ENCODE results near the gene SMIM10L2A. TPM values are rescaled to one million over a fixed set of nuclear protein-coding genes. Genes with fewer than 3 reads are reported as not detected.

The SMIM10L2A gene
- total and polyA plus RNA-seq, 10 of the 15 experiments (the other 5 are each of a cell fraction or from before 2014, with no cell fraction given) = 0.02 to 0.05 (median 0.03) TPM; not detected in 7

- in situ Hi-C loops (cut with MboI) = no loop called here
Observed at GRCh38 chrX:135373357-135373756, 48.4 kb upstream of the SMIM10L2A start.

GRCh38 chrX:135382260-135382659 lies 39.5 kb upstream of the SMIM10L2A start:
- 0% methylated on average over 1 of the region's 1 CpG for WGBS (ENCODE audit: insufficient coverage, insufficient replicate concordance, low lambda C conversion rate, missing lambda C conversion rate)
- no peak for DNase-seq (ENCODE audit: low read depth, low spot score)
- BruUV-seq (replicated peaks) = no TSS peak
- ChIA-PET CTCF (no interaction called here), RAD21 (ENCODE audit: unreplicated experiment) (no interaction called here), POLR2A (no interaction called here), SMC1A (ENCODE audit: uncharacterized antibody, unreplicated experiment) (no interaction called here)
- no peak overlapping the region for H3K27ac ChIP-seq (ENCODE audit: control insufficient read depth, insufficient read depth)
- H4K20me1 ChIP-seq (ENCODE audit: control insufficient read depth, insufficient read depth) = no peaks in the 10 kb centered on the region
- FAIRE-seq = no peak
- H2AFZ ChIP-seq (ENCODE audit: control insufficient read depth, low read depth, low read length) = no peak overlapping the region
- no peak for ATAC-seq
- H3K79me2 ChIP-seq (ENCODE audit: control insufficient read depth, insufficient read depth, low read length) = no peaks in the 10 kb centered on the region
- H3K4me3 ChIP-seq = no peak overlapping the region
- H3K4me2 ChIP-seq (ENCODE audit: control insufficient read depth, insufficient read depth) = no peak overlapping the region
- H3K27me3 ChIP-seq (replicated peaks in 1 of 2; ENCODE audit: control insufficient read depth in 2 of 2, insufficient read depth in 2 of 2, low read length in 1 of 2) = no peaks in the 10 kb centered on the region
- H3K9me3 ChIP-seq (replicated peaks; ENCODE audit: control insufficient read depth, insufficient read depth, low read length) = no peaks in the 10 kb centered on the region
- intact Hi-C loops (cut with micrococcal nuclease; ENCODE audit: unreplicated experiment) (no loop called here), in situ Hi-C loops (cut with MboI) (no loop called here)
- no peak overlapping the region for H3K9ac ChIP-seq (ENCODE audit: control insufficient read depth, insufficient read depth, low read length)
- no peaks in the 10 kb centered on the region for H3K4me1 ChIP-seq (ENCODE audit: control insufficient read depth, insufficient read depth, low read length)
- H3K36me3 ChIP-seq (ENCODE audit: control insufficient read depth in 2 of 2, insufficient read depth in 2 of 2, low read length in 1 of 2) = no peaks in the 10 kb centered on the region
- TF ChIP-seq USF2 (IDR thresholded peaks at IDR 0.05; ENCODE audit: borderline replicate concordance, low read depth, low read length) = no peak
- no peak for TF ChIP-seq BMI1 (IDR thresholded peaks at IDR 0.05; ENCODE audit: borderline replicate concordance)
- TF ChIP-seq MEF2A (IDR thresholded peaks at IDR 0.05; ENCODE audit: insufficient read depth, low read depth, low read length) = no peak
- TF ChIP-seq ESRRA (IDR thresholded peaks at IDR 0.05; ENCODE audit: low read length) = no peak
- TF ChIP-seq ZBTB4 (CRISPR knock-in tag; IDR thresholded peaks at IDR 0.05) = no peak
- TF ChIP-seq IKZF1 (conservative IDR thresholded peaks at IDR 0.05) = no peak
- no peak for TF ChIP-seq ZNF622 (IDR thresholded peaks at IDR 0.05)
- TF ChIP-seq GATAD2B (conservative IDR thresholded peaks at IDR 0.05; ENCODE audit: low read depth) = no peak

More at GRCh38 chrX:135373357-135373756, 48.4 kb upstream of the SMIM10L2A start:
- no peaks in the 10 kb centered on the region for H3K27me3 ChIP-seq (replicated peaks in 1 of 2; ENCODE audit: control insufficient read depth in 2 of 2, insufficient read depth in 2 of 2, low read length in 1 of 2)
- no peak for TF ChIP-seq HSF1 (IDR thresholded peaks at IDR 0.05; ENCODE audit: low read depth, low read length)
- TF ChIP-seq POLR2AphosphoS2 (IDR thresholded peaks at IDR 0.05; ENCODE audit: low read depth, low read length) = no peak
- no peak for TF ChIP-seq IKZF2 (IDR thresholded peaks at IDR 0.05)
- TF ChIP-seq TARDBP (IDR thresholded peaks at IDR 0.05; ENCODE audit: borderline replicate concordance) = no peak
- no peak overlapping the region for H3K9ac ChIP-seq (ENCODE audit: control insufficient read depth, insufficient read depth, low read length)
- H3K4me2 ChIP-seq (ENCODE audit: control insufficient read depth, insufficient read depth) = no peak overlapping the region
- no peaks in the 10 kb centered on the region; the same call in 2 of the 3 replicates for H3K9me3 ChIP-seq (replicated peaks; ENCODE audit: control insufficient read depth, insufficient read depth, low read length)
- no peak for FAIRE-seq
- no TSS peak for BruUV-seq (replicated peaks)
- no peak overlapping the region for H2AFZ ChIP-seq (ENCODE audit: control insufficient read depth, low read depth, low read length)
- intact Hi-C loops (cut with micrococcal nuclease; ENCODE audit: unreplicated experiment) = no loop called here
- H3K79me2 ChIP-seq (ENCODE audit: control insufficient read depth, insufficient read depth, low read length) = no peaks in the 10 kb centered on the region
- RAD21 ChIA-PET (ENCODE audit: unreplicated experiment) = no interaction called here
- no peaks in the 10 kb centered on the region for H3K36me3 ChIP-seq (ENCODE audit: control insufficient read depth in 2 of 2, insufficient read depth in 2 of 2, low read length in 1 of 2)
- H3K27ac ChIP-seq (ENCODE audit: control insufficient read depth, insufficient read depth) = no peak overlapping the region
- DNase-seq (ENCODE audit: low read depth, low spot score) = no peak
- H4K20me1 ChIP-seq (ENCODE audit: control insufficient read depth, insufficient read depth) = no peaks in the 10 kb centered on the region
- ATAC-seq = no peak
- H3K4me3 ChIP-seq = no peak overlapping the region
- WGBS (ENCODE audit: insufficient coverage, insufficient replicate concordance, low lambda C conversion rate, missing lambda C conversion rate) = 52% methylated on average over 7 of the region's 7 CpGs
- POLR2A ChIA-PET = interaction anchor here (0.8 kb wide), 1 partner anchor 78 kb away, joined by 4 read pairs; no protein-coding TSS in a partner anchor
- CTCF ChIA-PET = interaction anchor here (1.6 kb wide), 1 partner anchor 10 kb away, joined by 3 read pairs; no protein-coding TSS in a partner anchor
- SMC1A ChIA-PET (ENCODE audit: uncharacterized antibody, unreplicated experiment) = no interaction called here
- H3K4me1 ChIP-seq (ENCODE audit: control insufficient read depth, insufficient read depth, low read length) = no peaks in the 10 kb centered on the region
